PFSK-1 (cell line): ENCODE results near the gene TENT5D.

ENCODE experiments used
- TAF1 ChIP-seq: IDR thresholded peaks from 2 replicates; pipeline ENCODE4 v1.6.1; 2012; ENCODE audit warnings: low read length, control low read depth, borderline replicate concordance; ENCODE audit not compliant: insufficient read depth
- TF ChIP-seq, protein P1 (sequence below), 2 experiments: IDR thresholded peaks; 2 replicates each; pipeline versions ENCODE4 v1.6.1 to v1.8.0; 2011 to 2012; ENCODE audit warnings: low read depth in 2 of 2, low read length in 2 of 2, control low read depth in 1 of 2, inconsistent platforms in 1 of 2, mild to moderate bottlenecking in 1 of 2, moderate library complexity in 1 of 2; ENCODE audit not compliant: insufficient read depth in 1 of 2

- TF ChIP-seq TAF1, result no peak
- TF ChIP-seq, protein P1, sequence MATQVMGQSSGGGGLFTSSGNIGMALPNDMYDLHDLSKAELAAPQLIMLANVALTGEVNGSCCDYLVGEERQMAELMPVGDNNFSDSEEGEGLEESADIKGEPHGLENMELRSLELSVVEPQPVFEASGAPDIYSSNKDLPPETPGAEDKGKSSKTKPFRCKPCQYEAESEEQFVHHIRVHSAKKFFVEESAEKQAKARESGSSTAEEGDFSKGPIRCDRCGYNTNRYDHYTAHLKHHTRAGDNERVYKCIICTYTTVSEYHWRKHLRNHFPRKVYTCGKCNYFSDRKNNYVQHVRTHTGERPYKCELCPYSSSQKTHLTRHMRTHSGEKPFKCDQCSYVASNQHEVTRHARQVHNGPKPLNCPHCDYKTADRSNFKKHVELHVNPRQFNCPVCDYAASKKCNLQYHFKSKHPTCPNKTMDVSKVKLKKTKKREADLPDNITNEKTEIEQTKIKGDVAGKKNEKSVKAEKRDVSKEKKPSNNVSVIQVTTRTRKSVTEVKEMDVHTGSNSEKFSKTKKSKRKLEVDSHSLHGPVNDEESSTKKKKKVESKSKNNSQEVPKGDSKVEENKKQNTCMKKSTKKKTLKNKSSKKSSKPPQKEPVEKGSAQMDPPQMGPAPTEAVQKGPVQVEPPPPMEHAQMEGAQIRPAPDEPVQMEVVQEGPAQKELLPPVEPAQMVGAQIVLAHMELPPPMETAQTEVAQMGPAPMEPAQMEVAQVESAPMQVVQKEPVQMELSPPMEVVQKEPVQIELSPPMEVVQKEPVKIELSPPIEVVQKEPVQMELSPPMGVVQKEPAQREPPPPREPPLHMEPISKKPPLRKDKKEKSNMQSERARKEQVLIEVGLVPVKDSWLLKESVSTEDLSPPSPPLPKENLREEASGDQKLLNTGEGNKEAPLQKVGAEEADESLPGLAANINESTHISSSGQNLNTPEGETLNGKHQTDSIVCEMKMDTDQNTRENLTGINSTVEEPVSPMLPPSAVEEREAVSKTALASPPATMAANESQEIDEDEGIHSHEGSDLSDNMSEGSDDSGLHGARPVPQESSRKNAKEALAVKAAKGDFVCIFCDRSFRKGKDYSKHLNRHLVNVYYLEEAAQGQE (IDR thresholded peaks at IDR 0.05; ENCODE audit: insufficient read depth in 1 of 2, low read depth in 2 of 2, low read length in 2 of 2), result no peak
These were observed 66.1 kb downstream of the TENT5D start for GRCh38 chrX:80486299-80486698.
